ENCODE results near the gene ASTL. TPM values are rescaled to one million over a fixed set of nuclear protein-coding genes. Genes with fewer than 3 reads are reported as not detected.

The ASTL gene
- total RNA-seq, 1 donor from 2014 or later: not detected

- ATAC-seq: peak; percentile 36
- peak; percentile 41 for DNase-seq (ENCODE audit: low spot score)
These were observed 34.4 kb downstream of the ASTL start for GRCh38 chr2:96103761-96104486.

- peak; percentile 40 for DNase-seq (ENCODE audit: low spot score)
- no peak for ATAC-seq
These were observed 35.1 kb downstream of the ASTL start for GRCh38 chr2:96103187-96103601.

DNA sequence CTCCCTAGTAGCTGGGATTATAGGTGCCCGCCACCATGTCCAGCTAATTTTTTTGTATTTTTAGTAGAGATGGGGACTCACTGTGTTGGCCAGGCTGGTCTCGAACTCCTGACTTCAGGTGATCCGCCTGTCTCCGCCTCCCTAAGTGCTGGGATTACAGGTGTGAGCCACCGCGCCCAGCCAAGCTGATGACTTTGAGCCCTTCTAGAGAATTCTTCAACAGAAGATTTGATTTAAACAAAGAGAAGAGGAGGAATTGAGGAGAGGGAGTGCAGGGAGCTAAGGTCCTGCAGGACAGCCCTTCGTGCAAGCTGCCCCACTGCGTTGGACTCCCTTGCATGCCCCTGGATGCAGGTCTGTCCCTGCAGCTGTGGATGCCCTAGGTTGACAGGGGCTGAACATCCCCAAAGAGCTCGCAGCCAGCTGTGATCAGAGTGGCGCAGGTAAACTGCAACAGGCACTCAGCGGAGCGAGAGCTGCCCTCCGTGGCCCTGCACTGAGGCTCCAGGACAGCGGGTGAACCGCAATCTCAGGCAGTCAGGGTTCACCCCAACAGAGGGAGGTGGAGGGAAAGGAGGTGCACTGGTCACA, 35.6 kb downstream of the ASTL start:
- DNase-seq (ENCODE audit: low spot score): peak; percentile 26

DNA sequence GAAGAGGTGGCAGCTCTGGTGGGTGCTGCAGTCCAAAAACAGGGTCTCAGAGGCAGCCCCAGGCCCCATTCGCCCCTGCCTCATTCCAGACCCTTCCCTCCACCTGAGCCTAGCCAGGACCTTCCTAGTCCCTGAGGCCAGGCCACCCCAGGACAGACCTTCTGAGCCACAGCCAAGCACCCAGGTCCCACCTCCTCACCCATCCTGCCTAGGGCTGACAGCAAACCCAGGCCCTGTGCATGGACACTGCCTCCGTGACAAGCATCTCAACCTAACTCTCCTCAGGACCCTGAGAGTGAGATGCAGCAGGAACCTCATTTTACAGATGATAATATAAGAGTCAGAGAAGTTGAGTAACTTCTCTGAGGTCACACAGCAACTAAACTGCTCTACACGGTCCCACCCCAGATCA, 37.4 kb downstream of the ASTL start:
- no peak for ATAC-seq
- peak; percentile 31 for DNase-seq (ENCODE audit: low spot score)

More for the DNA sequence above, 35.6 kb downstream of the ASTL start:
- no peak for ATAC-seq

DNA sequence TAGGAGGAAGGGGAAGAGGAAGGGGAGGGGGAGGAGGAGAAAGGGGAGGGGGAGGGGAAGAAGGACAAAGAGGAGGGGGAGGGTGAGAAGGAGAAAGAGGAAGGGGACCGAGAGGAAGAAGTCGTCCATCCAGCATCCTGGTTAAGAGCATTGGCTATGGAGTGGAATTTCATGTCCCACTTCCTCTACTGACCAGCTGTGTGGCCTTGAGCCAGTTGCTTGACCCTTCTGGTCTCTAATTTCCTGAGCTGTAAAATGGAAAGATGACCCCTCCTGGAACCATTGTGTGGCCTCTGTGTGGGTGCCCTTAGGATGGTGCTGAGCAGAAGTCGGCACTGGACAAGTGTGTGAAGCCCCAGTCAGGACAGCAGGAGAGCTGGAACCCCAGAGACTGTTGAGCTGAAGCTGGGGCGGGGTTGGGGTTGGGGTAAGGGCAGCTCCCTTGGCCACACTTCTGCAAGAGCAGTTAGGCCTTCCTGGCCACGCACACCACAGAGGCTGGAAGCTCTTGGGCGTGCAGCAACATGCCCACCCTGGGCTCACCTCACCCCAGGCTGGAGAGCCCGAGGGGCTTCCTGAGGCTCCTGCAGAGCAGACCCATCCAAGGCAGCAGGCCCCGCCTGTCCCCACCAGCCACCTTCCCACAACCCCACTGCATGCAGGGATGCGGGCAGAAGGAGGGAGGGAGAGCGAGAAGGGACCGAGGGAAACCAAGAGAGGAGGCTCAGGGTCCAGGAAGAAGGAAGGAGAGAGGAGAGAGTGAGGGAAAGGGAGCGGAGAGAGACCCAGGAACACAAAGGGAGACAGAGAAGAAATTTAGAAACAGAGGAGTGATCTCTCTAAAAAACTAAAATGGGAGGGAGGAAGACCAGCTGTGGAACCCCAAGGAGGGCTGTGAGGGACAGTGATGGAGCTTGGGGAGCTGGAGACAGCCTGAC, 38.2 kb downstream of the ASTL start:
- DNase-seq (ENCODE audit: low spot score): peak; percentile 42

GRCh38 chr2:96098900-96099590, 39.3 kb downstream of the ASTL start:
- peak; percentile 36 for ATAC-seq
- DNase-seq (ENCODE audit: low spot score): peak; percentile 41

More for the DNA sequence above, 38.2 kb downstream of the ASTL start:
- no peak for ATAC-seq

GRCh38 chr2:96097951-96098823, 40.1 kb downstream of the ASTL start:
- peak; percentile 10 for ATAC-seq
- DNase-seq (ENCODE audit: low spot score): peak; percentile 30

- DNase-seq (ENCODE audit: low spot score) (no peak), ATAC-seq (no peak)
These were observed 40.9 kb downstream of the ASTL start for GRCh38 chr2:96097441-96097840.

DNA sequence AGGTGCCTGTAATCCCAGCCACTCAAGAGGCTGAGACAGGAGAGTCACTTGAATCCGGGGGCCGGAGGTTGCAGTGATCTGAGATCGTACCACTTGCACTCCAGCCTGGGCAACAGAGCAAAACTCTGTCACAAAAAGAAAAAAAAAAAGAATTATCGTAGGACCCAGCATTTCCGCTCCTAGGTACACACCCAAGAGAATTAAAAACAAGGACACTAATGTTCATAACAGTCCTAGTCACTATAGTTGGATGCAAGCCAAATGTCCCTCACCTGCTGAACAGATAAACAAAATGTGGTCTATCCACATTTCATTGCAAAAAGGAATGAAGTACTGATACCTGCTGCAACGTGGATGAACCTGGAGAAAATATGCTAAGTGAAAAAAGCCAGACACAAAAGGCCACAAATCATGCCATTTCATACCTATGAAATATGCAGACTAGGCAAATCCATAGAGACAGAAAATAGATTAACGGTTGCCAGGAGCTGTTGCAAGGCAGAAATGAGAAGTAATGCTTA, 43.1 kb downstream of the ASTL start:
- DNase-seq (ENCODE audit: low spot score) (no peak), ATAC-seq (no peak)

DNA sequence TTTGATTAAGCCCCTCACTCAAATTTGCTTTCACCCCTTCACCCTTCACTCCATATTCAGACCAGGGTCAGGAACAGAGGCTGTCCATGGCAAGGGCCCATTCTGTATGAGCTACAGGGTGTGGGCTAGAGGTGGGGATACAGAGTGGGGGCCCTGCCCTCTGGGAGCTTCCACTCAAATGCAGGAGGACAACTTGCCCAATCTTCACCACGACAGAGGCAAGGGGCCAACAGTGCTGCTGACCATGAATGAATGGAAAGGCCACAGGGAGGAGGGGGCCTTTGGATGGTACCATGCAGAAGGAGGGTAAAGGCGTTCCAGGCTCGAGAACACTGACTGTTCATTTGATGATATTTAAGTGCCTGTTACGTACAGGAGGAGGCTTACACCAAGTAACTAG, 44.8 kb downstream of the ASTL start:
- DNase-seq (ENCODE audit: low spot score): peak; percentile 30
- no peak for ATAC-seq

DNA sequence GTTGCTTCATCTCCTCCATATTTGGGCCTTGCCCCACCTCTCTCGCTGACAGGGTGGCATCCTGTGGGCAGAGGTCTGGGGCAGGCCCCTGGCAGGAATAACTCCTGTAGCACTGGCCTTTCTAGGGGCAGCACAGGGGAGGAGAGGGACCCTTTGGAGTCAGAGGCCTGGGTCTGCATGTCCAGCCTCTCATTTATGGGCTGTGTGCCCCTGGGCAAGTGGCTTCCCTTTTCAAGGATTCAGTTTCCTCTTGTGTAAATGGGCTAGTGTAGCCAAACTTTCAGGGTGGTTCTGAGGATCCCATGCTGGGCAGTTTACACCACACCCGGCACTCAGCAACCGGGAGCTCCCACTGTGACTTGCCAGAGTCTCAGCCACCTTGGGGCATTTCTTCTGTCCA, 45.4 kb downstream of the ASTL start:
- DNase-seq (ENCODE audit: low spot score): peak; percentile 35
- no peak for ATAC-seq

- no peak for DNase-seq (ENCODE audit: low spot score)
- no peak for ATAC-seq
These were observed 45.8 kb downstream of the ASTL start for GRCh38 chr2:96092573-96092877.

- no peak for ATAC-seq
- DNase-seq (ENCODE audit: low spot score): peak; percentile 40
These were observed 46.4 kb downstream of the ASTL start for GRCh38 chr2:96091711-96092572.

GRCh38 chr2:96091141-96091710, 47.1 kb downstream of the ASTL start:
- DNase-seq (ENCODE audit: low spot score) (peak; percentile 44), ATAC-seq (peak; percentile 66)

DNA sequence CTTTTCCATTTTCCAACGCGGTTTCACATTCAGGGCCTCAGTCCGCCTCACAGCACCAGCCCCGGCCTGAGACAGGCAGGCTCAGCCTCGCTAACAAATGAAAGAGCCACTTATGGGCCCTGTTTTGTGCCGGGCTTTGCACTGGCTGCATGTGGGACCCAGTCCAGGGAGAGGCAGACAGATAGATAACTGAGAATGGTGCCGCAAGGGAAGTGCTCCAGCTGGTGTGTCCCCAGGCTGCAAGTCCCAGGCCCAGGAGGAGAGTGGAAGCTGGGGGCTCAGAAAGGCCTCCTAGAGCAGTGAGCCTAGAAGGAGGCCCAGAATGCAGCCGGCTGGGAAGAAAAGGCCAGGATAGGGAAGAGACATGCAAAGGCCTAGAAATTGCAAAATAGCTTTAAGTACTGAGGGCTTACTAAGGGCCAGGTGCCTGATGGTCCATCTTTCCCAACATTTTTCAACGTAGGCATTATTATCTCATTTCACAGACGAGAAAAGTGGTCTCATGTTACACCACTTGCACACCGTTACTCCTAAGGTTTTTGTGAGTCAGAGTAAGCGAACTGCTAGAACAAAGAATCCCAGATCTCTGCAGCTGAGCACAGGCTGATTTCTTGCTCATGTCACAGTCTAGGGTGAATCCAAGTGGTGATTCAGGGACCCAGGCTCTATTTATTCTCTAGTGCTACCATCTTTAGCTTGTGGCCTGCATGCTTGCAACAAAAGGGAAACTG, 47.9 kb downstream of the ASTL start:
- ATAC-seq: no peak
- DNase-seq (ENCODE audit: low spot score): peak; percentile 33

DNA sequence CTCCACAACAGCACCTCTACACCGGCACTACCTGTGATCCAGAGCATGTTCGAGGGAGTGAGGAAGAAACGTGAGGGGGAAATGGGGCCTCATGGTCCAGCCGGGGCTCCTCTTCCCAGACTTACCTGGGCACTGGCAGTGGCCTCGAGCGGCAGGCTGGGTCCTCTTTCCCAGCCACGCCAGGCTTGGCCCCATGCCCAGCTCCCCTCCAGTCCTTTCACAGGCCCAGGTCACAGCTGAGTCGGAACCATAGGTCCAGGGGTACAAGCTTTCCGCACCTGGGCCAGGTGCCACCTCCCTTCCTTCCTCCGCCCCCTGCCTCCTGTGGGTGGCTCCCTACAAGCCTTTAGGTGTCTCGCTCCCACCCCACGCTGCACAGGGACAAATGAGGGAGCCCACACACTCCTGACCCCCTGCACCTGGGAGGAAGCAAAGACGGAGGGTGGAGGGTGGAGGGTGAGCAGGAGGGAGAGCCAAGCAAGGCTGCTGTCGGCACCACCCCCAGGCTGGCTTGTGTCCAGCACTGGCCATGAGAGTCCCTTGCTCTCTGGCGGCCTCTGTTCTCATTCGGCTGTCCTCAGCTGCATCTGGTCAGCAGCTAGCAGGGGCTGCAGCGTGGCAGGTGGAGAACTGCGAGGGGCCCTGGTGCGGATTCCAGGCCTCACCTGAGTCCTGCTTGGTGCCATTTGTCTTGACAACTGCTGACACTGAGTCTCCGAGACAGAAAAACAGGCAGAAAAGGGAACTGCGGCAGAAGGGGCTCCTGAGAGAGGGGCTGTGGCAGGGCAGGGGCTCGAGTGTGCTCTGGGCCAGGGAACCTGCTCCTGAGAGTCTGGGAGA, 48.7 kb downstream of the ASTL start:
- DNase-seq (ENCODE audit: low spot score): peak; percentile 45

More for the DNA sequence above, 48.7 kb downstream of the ASTL start:
- ATAC-seq: peak; percentile 22
